WTC11 (cell line): ENCODE measurements around the gene PIGN. TPM values are rescaled to one million over a fixed set of nuclear protein-coding genes. Genes with fewer than 3 reads are reported as not detected.

Experiments used
- ATAC-seq: fragments of 200-7000 bp; cut with Tn5 transposase; 2 replicates; pipeline ENCODE4 v1.10.0; 2021; ENCODE audit warnings: mild to moderate bottlenecking, moderate library complexity
- CTCF ChIA-PET: fragments of 300-600 bp; sonication (Branson Sonifier 250); formaldehyde crosslinking; loops from one replicate; lab custom pipeline; 2021; ENCODE audit warnings: antibody characterized with exemption; lab: Charles Lee
- POLR2A ChIA-PET: fragments of 350-600 bp; sonication (Branson Sonifier 250); formaldehyde crosslinking; loops from one replicate; lab custom pipeline; 2021; ENCODE audit warnings: antibody characterized with exemption; lab: Charles Lee
- DNase-seq: peaks from one replicate; pipeline ENCODE4 v3.0.0; 2021; ENCODE audit warnings: low spot score
- H3K27ac Mint-ChIP-seq: 2 replicates; pipeline ENCODE4 v1.8.0; 2021; ENCODE audit warnings: mixed read lengths
- H3K27me3 Mint-ChIP-seq: 2 replicates; pipeline ENCODE4 v1.8.0; 2021; ENCODE audit warnings: low read depth, mild to moderate bottlenecking, moderate library complexity, mixed read lengths
- H3K36me3 Mint-ChIP-seq: 2 replicates; pipeline ENCODE4 v1.8.0; 2021; ENCODE audit warnings: mixed read lengths
- H3K4me1 Mint-ChIP-seq: 2 replicates; pipeline ENCODE4 v1.8.0; 2022; ENCODE audit warnings: mixed read lengths
- H3K4me3 Mint-ChIP-seq: 2 replicates; pipeline ENCODE4 v1.8.0; 2021; ENCODE audit warnings: mild to moderate bottlenecking, moderate library complexity, mixed read lengths
- H3K9me3 Mint-ChIP-seq: 2 replicates; pipeline ENCODE4 v1.8.0; 2021; ENCODE audit warnings: mixed read lengths
- CREB1 ChIP-seq: sonication (generic); formaldehyde crosslinking; IDR thresholded peaks from 2 replicates; pipeline ENCODE4 v1.8.0; 2023; ENCODE audit warnings: mild to moderate bottlenecking, missing genetic modification reagents
- EMX1 ChIP-seq: fragments of 250-450 bp; sonication (Bioruptor Pico); IDR thresholded peaks from 2 replicates; pipeline ENCODE4 v1.8.0; 2021; ENCODE audit warnings: mild to moderate bottlenecking
- ETV6 ChIP-seq: sonication (generic); formaldehyde crosslinking; IDR thresholded peaks from 2 replicates; pipeline ENCODE4 v1.8.1; 2022; ENCODE audit warnings: mild to moderate bottlenecking, missing genetic modification reagents
- RORB ChIP-seq: fragments of 250-450 bp; sonication (Bioruptor Pico); IDR thresholded peaks from 2 replicates; pipeline ENCODE4 v1.9.0; 2021; ENCODE audit warnings: mild to moderate bottlenecking
- SMAD4 ChIP-seq: sonication (generic); formaldehyde crosslinking; IDR thresholded peaks from 2 replicates; pipeline ENCODE4 v1.8.0; 2022; ENCODE audit warnings: mild to moderate bottlenecking, missing genetic modification reagents
- total RNA-seq: library from RNA; stranded (reverse); gene quantifications from 3 replicates; pipeline ENCODE4 v1.2.3, GENCODE V29; 2021
- TF ChIP-seq, protein P1 (sequence below): fragments of 250-450 bp; sonication (Bioruptor Pico); IDR thresholded peaks from 2 replicates; pipeline ENCODE4 v1.9.0; 2021; ENCODE audit warnings: mild to moderate bottlenecking, borderline replicate concordance
- TF ChIP-seq, protein P2 (sequence below): fragments of 250-450 bp; sonication (Bioruptor Pico); IDR thresholded peaks from 2 replicates; pipeline ENCODE4 v1.9.0; 2021; ENCODE audit warnings: mild to moderate bottlenecking
- TF ChIP-seq, protein P3 (sequence below): fragments of 250-450 bp; sonication (Bioruptor Pico); IDR thresholded peaks from 2 replicates; pipeline ENCODE4 v1.8.0; 2021; ENCODE audit warnings: mild to moderate bottlenecking
- TF ChIP-seq, protein P4 (sequence below): sonication (generic); formaldehyde crosslinking; IDR thresholded peaks from 2 replicates; pipeline ENCODE4 v1.8.1; 2023; ENCODE audit warnings: mild to moderate bottlenecking, moderate library complexity, missing genetic modification reagents
- TF ChIP-seq, protein P5 (sequence below): sonication (generic); formaldehyde crosslinking; IDR thresholded peaks from 2 replicates; pipeline ENCODE4 v1.8.1; 2022; ENCODE audit warnings: mild to moderate bottlenecking, moderate library complexity, missing genetic modification reagents
- TF ChIP-seq, protein P6 (sequence below): sonication (generic); formaldehyde crosslinking; IDR thresholded peaks from 2 replicates; pipeline ENCODE4 v1.8.1; 2023; ENCODE audit warnings: mild to moderate bottlenecking, missing genetic modification reagents
- TF ChIP-seq, protein P7 (sequence below): fragments of 250-450 bp; sonication (Bioruptor Pico); IDR thresholded peaks from 2 replicates; pipeline ENCODE4 v1.9.0; 2021; ENCODE audit warnings: mild to moderate bottlenecking

The PIGN gene
- total RNA-seq, 1 experiment from 2014 or later, result 23.4 TPM

DNA sequence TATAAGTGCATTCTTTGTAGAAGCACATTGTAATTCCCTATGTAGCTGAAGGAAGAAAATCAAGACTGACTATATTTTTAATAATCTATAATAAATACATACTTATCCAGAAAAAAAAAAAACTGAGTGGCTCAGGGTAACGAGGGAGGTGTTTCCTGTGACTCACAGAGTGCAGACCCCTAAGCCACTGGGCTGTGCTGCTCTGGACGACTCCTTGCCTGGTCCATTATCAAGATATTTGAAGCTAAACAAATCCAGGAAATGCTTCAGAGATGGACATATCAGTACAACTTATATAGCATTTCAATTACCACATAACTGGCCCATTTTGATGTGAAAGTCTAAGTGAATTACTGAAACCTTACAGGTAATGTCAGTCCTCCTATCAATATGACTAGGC, 80.6 kb downstream of the PIGN start (continued):
- TF ChIP-seq, protein P1, sequence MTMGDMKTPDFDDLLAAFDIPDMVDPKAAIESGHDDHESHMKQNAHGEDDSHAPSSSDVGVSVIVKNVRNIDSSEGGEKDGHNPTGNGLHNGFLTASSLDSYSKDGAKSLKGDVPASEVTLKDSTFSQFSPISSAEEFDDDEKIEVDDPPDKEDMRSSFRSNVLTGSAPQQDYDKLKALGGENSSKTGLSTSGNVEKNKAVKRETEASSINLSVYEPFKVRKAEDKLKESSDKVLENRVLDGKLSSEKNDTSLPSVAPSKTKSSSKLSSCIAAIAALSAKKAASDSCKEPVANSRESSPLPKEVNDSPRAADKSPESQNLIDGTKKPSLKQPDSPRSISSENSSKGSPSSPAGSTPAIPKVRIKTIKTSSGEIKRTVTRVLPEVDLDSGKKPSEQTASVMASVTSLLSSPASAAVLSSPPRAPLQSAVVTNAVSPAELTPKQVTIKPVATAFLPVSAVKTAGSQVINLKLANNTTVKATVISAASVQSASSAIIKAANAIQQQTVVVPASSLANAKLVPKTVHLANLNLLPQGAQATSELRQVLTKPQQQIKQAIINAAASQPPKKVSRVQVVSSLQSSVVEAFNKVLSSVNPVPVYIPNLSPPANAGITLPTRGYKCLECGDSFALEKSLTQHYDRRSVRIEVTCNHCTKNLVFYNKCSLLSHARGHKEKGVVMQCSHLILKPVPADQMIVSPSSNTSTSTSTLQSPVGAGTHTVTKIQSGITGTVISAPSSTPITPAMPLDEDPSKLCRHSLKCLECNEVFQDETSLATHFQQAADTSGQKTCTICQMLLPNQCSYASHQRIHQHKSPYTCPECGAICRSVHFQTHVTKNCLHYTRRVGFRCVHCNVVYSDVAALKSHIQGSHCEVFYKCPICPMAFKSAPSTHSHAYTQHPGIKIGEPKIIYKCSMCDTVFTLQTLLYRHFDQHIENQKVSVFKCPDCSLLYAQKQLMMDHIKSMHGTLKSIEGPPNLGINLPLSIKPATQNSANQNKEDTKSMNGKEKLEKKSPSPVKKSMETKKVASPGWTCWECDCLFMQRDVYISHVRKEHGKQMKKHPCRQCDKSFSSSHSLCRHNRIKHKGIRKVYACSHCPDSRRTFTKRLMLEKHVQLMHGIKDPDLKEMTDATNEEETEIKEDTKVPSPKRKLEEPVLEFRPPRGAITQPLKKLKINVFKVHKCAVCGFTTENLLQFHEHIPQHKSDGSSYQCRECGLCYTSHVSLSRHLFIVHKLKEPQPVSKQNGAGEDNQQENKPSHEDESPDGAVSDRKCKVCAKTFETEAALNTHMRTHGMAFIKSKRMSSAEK (CRISPR knock-in tag), result no peak
- no peak for TF ChIP-seq RORB (CRISPR knock-in tag)
- no peak for TF ChIP-seq EMX1
- TF ChIP-seq, protein P2, sequence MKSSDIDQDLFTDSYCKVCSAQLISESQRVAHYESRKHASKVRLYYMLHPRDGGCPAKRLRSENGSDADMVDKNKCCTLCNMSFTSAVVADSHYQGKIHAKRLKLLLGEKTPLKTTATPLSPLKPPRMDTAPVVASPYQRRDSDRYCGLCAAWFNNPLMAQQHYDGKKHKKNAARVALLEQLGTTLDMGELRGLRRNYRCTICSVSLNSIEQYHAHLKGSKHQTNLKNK (CRISPR knock-in tag), result no peak

DNA sequence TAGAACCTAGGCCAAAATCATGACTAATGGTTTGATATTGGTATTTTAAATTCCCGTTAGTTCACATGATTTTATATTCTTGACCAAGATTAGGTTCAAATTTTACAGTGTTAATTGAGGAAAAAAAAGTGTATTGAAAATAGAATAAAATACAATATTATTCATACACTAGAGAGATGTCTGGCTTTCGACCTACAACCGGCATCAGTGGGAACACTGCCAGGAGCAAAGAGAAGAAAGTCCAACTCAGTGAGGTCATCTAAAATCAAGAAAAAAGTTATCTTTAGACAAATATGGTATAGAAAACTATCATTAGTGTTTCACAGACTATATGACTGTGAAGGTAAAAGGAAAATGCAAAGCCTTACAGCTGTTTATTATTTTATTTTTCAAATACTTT, 81.5 kb downstream of the PIGN start:
- ATAC-seq, result no peak
- H3K27ac Mint-ChIP-seq, result no peak overlapping the region
- POLR2A ChIA-PET, result no interaction called here
- no peaks in the 10 kb centered on the region for H3K9me3 Mint-ChIP-seq
- TF ChIP-seq, protein P3, sequence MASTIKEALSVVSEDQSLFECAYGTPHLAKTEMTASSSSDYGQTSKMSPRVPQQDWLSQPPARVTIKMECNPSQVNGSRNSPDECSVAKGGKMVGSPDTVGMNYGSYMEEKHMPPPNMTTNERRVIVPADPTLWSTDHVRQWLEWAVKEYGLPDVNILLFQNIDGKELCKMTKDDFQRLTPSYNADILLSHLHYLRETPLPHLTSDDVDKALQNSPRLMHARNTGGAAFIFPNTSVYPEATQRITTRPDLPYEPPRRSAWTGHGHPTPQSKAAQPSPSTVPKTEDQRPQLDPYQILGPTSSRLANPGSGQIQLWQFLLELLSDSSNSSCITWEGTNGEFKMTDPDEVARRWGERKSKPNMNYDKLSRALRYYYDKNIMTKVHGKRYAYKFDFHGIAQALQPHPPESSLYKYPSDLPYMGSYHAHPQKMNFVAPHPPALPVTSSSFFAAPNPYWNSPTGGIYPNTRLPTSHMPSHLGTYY (CRISPR knock-in tag), result no peak
- TF ChIP-seq, protein P4, sequence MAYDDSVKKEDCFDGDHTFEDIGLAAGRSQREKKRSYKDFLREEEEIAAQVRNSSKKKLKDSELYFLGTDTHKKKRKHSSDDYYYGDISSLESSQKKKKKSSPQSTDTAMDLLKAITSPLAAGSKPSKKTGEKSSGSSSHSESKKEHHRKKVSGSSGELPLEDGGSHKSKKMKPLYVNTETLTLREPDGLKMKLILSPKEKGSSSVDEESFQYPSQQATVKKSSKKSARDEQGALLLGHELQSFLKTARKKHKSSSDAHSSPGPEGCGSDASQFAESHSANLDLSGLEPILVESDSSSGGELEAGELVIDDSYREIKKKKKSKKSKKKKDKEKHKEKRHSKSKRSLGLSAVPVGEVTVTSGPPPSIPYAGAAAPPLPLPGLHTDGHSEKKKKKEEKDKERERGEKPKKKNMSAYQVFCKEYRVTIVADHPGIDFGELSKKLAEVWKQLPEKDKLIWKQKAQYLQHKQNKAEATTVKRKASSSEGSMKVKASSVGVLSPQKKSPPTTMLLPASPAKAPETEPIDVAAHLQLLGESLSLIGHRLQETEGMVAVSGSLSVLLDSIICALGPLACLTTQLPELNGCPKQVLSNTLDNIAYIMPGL (CRISPR knock-in tag), result no peak
- TF ChIP-seq, protein P5, sequence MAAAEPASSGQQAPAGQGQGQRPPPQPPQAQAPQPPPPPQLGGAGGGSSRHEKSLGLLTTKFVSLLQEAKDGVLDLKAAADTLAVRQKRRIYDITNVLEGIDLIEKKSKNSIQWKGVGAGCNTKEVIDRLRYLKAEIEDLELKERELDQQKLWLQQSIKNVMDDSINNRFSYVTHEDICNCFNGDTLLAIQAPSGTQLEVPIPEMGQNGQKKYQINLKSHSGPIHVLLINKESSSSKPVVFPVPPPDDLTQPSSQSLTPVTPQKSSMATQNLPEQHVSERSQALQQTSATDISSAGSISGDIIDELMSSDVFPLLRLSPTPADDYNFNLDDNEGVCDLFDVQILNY (CRISPR knock-in tag), result no peak
- TF ChIP-seq CREB1 (CRISPR knock-in tag) (no peak), ETV6 (CRISPR knock-in tag) (no peak), SMAD4 (CRISPR knock-in tag) (no peak)
- TF ChIP-seq, protein P6, sequence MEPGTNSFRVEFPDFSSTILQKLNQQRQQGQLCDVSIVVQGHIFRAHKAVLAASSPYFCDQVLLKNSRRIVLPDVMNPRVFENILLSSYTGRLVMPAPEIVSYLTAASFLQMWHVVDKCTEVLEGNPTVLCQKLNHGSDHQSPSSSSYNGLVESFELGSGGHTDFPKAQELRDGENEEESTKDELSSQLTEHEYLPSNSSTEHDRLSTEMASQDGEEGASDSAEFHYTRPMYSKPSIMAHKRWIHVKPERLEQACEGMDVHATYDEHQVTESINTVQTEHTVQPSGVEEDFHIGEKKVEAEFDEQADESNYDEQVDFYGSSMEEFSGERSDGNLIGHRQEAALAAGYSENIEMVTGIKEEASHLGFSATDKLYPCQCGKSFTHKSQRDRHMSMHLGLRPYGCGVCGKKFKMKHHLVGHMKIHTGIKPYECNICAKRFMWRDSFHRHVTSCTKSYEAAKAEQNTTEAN (CRISPR knock-in tag), result no peak
- TF ChIP-seq, protein P7, sequence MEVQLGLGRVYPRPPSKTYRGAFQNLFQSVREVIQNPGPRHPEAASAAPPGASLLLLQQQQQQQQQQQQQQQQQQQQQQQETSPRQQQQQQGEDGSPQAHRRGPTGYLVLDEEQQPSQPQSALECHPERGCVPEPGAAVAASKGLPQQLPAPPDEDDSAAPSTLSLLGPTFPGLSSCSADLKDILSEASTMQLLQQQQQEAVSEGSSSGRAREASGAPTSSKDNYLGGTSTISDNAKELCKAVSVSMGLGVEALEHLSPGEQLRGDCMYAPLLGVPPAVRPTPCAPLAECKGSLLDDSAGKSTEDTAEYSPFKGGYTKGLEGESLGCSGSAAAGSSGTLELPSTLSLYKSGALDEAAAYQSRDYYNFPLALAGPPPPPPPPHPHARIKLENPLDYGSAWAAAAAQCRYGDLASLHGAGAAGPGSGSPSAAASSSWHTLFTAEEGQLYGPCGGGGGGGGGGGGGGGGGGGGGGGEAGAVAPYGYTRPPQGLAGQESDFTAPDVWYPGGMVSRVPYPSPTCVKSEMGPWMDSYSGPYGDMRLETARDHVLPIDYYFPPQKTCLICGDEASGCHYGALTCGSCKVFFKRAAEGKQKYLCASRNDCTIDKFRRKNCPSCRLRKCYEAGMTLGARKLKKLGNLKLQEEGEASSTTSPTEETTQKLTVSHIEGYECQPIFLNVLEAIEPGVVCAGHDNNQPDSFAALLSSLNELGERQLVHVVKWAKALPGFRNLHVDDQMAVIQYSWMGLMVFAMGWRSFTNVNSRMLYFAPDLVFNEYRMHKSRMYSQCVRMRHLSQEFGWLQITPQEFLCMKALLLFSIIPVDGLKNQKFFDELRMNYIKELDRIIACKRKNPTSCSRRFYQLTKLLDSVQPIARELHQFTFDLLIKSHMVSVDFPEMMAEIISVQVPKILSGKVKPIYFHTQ, result no peak
- TF ChIP-seq, protein P1 (CRISPR knock-in tag), result no peak
- no peaks in the 10 kb centered on the region for H3K27me3 Mint-ChIP-seq
- no peak overlapping the region for H3K4me3 Mint-ChIP-seq
- peaks cover 8% of the 10 kb centered on the region for H3K4me1 Mint-ChIP-seq
- DNase-seq, result no peak
- peaks cover 4% of the 10 kb centered on the region; the same call in 1 of the 2 replicates for H3K36me3 Mint-ChIP-seq
- CTCF ChIA-PET, result no interaction called here
